OCI-LY7 (cell line): ENCODE data around the gene RABL3. TPM values are rescaled to one million over a fixed set of nuclear protein-coding genes. Genes with fewer than 3 reads are reported as not detected.

Experiments used
- BruUV-seq: library from RNA; stranded (reverse); fragments of 400-500 nt; replicated peaks from 2 replicates; lab custom pipeline; 2021; lab: Mats Ljungman, UMichigan
- CTCF ChIA-PET: fragments of 300-600 bp; sonication (Branson Sonifier 250); formaldehyde crosslinking; loops from one replicate; lab custom pipeline; 2022; ENCODE audit warnings: antibody characterized with exemption; ENCODE audit not compliant: unreplicated experiment; lab: Charles Lee
- POLR2A ChIA-PET: fragments of 300-600 bp; sonication (Branson Sonifier 250); formaldehyde crosslinking; loops from one replicate; lab custom pipeline; 2022; ENCODE audit warnings: antibody characterized with exemption; lab: Charles Lee
- DNase-seq: peaks from one replicate; pipeline ENCODE4 v3.0.0-alpha.2; 2015; ENCODE audit warnings: low spot score
- H2AFZ ChIP-seq: fragments of 200-600 bp; sonication (generic), shearing (Covaris generic); 2 replicates; pipeline ENCODE4 v1.6.1; 2014; ENCODE audit warnings: mild to moderate bottlenecking, antibody characterized with exemption, low read length, moderate library complexity
- H3K27ac ChIP-seq: fragments of 200-600 bp; sonication (generic); 2 replicates; pipeline ENCODE4 v1.5.1; 2014; ENCODE audit warnings: mixed run types, low read depth, mild to moderate bottlenecking, moderate library complexity, low read length, inconsistent platforms; ENCODE audit not compliant: poor library complexity, severe bottlenecking
- H3K36me3 ChIP-seq: fragments of 200-600 bp; sonication (generic); 2 replicates; pipeline ENCODE4 v1.6.1; 2014; ENCODE audit warnings: mild to moderate bottlenecking, antibody characterized with exemption, low read length, moderate library complexity, mixed read lengths; ENCODE audit not compliant: insufficient read depth
- H3K4me1 ChIP-seq: fragments of 200-600 bp; sonication (generic); 2 replicates; pipeline ENCODE4 v1.5.1; 2014; ENCODE audit warnings: mild to moderate bottlenecking, low read length; ENCODE audit not compliant: insufficient read depth, poor library complexity, severe bottlenecking
- H3K4me2 ChIP-seq: fragments of 200-600 bp; sonication (generic); 2 replicates; pipeline ENCODE4 v1.6.1; 2014; ENCODE audit warnings: mild to moderate bottlenecking, low read length
- H3K4me3 ChIP-seq: fragments of 200-600 bp; sonication (generic); 2 replicates; pipeline ENCODE4 v1.5.1; 2014; ENCODE audit warnings: mild to moderate bottlenecking, low read depth, low read length; ENCODE audit not compliant: poor library complexity, severe bottlenecking
- H3K79me2 ChIP-seq: fragments of 200-600 bp; sonication (generic); 2 replicates; pipeline ENCODE4 v1.6.1; 2016; ENCODE audit warnings: low read depth, mild to moderate bottlenecking, low read length, moderate library complexity, mixed read lengths; ENCODE audit not compliant: insufficient read depth
- H3K9me2 ChIP-seq: fragments of 200-600 bp; sonication (generic); 2 replicates; pipeline ENCODE4 v1.6.1; 2016; ENCODE audit warnings: mild to moderate bottlenecking, low read length, mixed read lengths; ENCODE audit not compliant: insufficient read depth
- H3K9me3 ChIP-seq: fragments of 200-600 bp; sonication (generic); 2 replicates; pipeline ENCODE4 v1.6.1; 2014; ENCODE audit warnings: mild to moderate bottlenecking, mixed run types, low read length, mixed read lengths
- H4K20me1 ChIP-seq: fragments of 200-600 bp; sonication (generic); 2 replicates; pipeline ENCODE4 v1.6.1; 2014; ENCODE audit warnings: mild to moderate bottlenecking, antibody characterized with exemption, low read length, moderate library complexity, mixed read lengths; ENCODE audit not compliant: insufficient read depth
- EZH2phosphoT487 ChIP-seq: fragments of 200-600 bp; sonication (generic); IDR thresholded peaks from 2 replicates; pipeline ENCODE4 v1.6.1; 2018; ENCODE audit warnings: low read depth, borderline replicate concordance, mild to moderate bottlenecking, mixed run types, antibody characterized with exemption, low read length, moderate library complexity, mixed read lengths
- intact Hi-C: fragments of 100-400 bp; cut with micrococcal nuclease; formaldehyde crosslinking; loops from one replicate; pipeline ENCODE4 v1.10.0; 2022; ENCODE audit not compliant: unreplicated experiment
- total RNA-seq, 2 experiments: library from RNA; depleted of rRNA in 1 of 2; stranded (reverse); fragments of >200 nt in 1 of 2; shearing (Covaris generic) in 1 of 2; gene quantifications; 2 replicates each; pipeline ENCODE4 v1.2.3, GENCODE V29; 2014 to 2022
- TF ChIP-seq, protein P1 (sequence below): fragments of 200-600 bp; sonication (generic); conservative IDR thresholded peaks from 2 replicates; pipeline ENCODE4 v1.5.1; 2014; ENCODE audit warnings: mild to moderate bottlenecking, antibody characterized with exemption, low read length, moderate library complexity, mixed read lengths

The RABL3 gene
- total RNA-seq, 2 experiments from 2014 or later = 7.7 to 27.9 TPM

DNA sequence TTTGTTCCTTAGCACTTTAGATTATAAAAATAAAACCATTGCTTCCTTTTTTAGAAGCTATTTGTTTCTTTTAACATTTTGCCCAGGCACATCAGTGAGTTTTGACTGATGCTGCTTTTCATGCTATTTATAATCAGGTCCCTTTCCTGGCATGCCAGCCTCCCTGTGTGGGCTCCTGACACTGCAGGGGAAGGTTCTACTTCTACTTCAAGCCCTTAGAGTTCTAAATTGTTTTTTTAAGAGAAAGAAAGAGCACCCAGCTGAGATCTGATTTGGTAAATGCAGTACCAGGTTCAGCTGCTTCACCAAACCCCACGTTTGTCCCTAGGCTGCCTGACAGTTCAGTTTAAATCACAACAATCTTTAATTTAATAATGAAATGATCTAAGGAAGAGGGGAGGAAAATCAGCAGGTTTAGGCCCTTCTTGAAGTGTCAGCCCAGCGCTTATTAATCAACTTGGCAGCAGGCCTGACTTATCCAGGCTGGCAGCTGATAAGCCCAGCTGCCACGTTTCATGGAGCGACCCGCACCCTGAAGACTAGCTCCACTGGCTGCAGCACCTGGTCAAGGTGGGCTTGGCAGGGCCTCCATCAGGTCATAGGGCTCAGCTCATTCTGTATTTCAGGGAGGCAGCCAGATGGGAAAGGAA is 89.3 kb downstream of the RABL3 start:
- H2AFZ ChIP-seq = no peak overlapping the region
- no peaks in the 10 kb centered on the region for H3K4me1 ChIP-seq
- H3K9me2 ChIP-seq = no peaks in the 10 kb centered on the region
- no peak overlapping the region for H3K4me3 ChIP-seq
- ChIA-PET POLR2A (interaction anchor here (0.6 kb wide), 1 partner anchor 38 kb away, joined by 3 read pairs; no protein-coding TSS in a partner anchor), CTCF (no interaction called here)
- TF ChIP-seq, protein P1, sequence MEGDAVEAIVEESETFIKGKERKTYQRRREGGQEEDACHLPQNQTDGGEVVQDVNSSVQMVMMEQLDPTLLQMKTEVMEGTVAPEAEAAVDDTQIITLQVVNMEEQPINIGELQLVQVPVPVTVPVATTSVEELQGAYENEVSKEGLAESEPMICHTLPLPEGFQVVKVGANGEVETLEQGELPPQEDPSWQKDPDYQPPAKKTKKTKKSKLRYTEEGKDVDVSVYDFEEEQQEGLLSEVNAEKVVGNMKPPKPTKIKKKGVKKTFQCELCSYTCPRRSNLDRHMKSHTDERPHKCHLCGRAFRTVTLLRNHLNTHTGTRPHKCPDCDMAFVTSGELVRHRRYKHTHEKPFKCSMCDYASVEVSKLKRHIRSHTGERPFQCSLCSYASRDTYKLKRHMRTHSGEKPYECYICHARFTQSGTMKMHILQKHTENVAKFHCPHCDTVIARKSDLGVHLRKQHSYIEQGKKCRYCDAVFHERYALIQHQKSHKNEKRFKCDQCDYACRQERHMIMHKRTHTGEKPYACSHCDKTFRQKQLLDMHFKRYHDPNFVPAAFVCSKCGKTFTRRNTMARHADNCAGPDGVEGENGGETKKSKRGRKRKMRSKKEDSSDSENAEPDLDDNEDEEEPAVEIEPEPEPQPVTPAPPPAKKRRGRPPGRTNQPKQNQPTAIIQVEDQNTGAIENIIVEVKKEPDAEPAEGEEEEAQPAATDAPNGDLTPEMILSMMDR = no peak
- no peak for TF ChIP-seq EZH2phosphoT487
- no peaks in the 10 kb centered on the region for H3K9me3 ChIP-seq
- DNase-seq = no peak
- H3K4me2 ChIP-seq = no peak overlapping the region
- H3K36me3 ChIP-seq = no peaks in the 10 kb centered on the region
- intact Hi-C loops = no loop called here
- BruUV-seq = no TSS peak
- H3K79me2 ChIP-seq = no peaks in the 10 kb centered on the region
- no peaks in the 10 kb centered on the region for H4K20me1 ChIP-seq
- no peak overlapping the region for H3K27ac ChIP-seq

DNA sequence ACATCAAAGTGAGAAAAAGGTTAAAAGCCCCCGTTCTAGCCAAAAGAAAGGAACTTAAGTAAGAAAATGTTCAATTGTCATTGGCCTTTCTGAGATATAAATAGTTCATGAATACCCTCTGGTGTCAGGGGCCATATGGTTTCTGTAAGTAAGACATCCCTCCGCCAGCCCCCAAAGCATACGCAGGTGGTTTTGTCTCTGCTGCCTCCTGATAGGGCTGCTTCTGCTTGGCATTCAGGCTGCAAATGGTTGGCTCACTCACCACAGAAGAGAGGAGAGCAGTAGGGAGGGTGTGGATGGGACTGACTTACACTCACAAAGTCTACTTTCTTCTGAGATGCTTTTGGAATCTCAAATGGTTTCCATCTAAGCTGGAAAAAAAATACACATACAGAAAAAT is 90.0 kb downstream of the RABL3 start:
- intact Hi-C loops = no loop called here
- H3K9me3 ChIP-seq = no peaks in the 10 kb centered on the region
- CTCF ChIA-PET = no interaction called here
- no peak overlapping the region for H2AFZ ChIP-seq
- H3K36me3 ChIP-seq = no peaks in the 10 kb centered on the region
- H3K4me2 ChIP-seq = no peak overlapping the region
- no peak overlapping the region for H3K27ac ChIP-seq
- TF ChIP-seq, protein P1 = no peak
- TF ChIP-seq EZH2phosphoT487 = no peak
- DNase-seq = no peak
- no TSS peak for BruUV-seq
- no peaks in the 10 kb centered on the region for H3K79me2 ChIP-seq
- no peaks in the 10 kb centered on the region for H3K4me1 ChIP-seq
- no peak overlapping the region for H3K4me3 ChIP-seq
- H3K9me2 ChIP-seq = no peaks in the 10 kb centered on the region
- POLR2A ChIA-PET = no interaction called here
- no peaks in the 10 kb centered on the region for H4K20me1 ChIP-seq

DNA sequence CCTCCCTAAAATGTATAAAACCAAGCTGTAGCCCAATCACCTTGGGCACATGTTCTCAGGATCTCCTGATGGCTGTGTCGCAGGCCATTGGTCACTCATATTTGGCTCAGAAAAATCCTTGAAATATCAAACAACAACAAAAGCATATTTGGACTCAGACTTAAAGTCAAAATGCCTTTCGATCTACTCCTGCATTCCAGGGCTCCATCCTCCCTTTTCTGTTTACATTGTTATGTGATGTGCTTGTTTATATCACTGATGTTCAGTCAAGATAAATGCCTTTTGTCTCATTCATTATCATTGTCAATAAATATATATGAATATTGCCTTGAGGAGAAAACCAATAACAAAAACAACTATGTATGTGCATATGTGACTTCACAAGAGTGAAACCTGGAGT is 92.0 kb downstream of the RABL3 start:
- Histone ChIP-seq H3K4me3 (no peak overlapping the region), H3K9me3 (no peaks in the 10 kb centered on the region), H3K9me2 (no peaks in the 10 kb centered on the region), H3K27ac (no peak overlapping the region), H3K4me1 (no peaks in the 10 kb centered on the region), H4K20me1 (no peaks in the 10 kb centered on the region), H3K4me2 (no peak overlapping the region), H3K36me3 (no peaks in the 10 kb centered on the region), H2AFZ (no peak overlapping the region), H3K79me2 (no peaks in the 10 kb centered on the region)
- intact Hi-C loops = no loop called here
- BruUV-seq = no TSS peak
- ChIA-PET POLR2A (no interaction called here), CTCF (no interaction called here)
- DNase-seq = no peak
- no peak for TF ChIP-seq EZH2phosphoT487
- TF ChIP-seq, protein P1 = no peak
